ENCODE data around the gene HYAL2.

DNA sequence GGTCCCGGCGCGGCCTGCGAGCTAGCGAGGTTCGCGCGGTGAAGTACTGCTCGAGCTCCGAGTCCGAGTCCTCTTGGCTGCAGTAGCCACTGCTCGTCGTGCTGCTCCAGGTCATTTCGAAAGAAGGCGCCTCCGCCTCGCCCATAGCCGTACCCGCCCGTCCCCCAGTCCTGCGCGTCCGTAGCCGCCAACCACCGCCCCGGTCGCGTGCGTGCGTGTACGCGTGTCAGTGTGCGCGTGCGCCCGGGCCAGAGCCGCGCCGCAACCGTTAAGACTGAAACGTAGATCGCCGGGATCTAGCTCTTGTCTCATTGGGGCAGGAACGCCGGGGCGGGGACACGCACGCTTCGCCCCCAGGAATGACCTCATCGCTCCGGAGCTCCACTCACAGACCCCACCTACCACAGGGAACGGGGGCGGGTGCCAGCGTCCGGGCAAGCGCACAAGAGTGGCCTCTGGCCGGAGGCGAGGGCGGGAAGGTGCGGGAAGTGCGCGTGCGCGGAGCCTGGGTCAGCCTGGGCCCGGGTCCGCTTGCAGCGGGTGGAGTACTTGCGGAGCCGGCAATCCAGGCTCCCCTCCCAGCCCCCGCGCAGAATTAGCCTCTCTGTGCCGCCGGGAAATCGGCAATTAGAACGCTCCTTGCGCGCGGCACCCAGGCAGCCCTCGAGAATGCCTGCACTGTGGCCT, 14.8 kb upstream of the HYAL2 start:
- TF ChIP-seq, protein P1, sequence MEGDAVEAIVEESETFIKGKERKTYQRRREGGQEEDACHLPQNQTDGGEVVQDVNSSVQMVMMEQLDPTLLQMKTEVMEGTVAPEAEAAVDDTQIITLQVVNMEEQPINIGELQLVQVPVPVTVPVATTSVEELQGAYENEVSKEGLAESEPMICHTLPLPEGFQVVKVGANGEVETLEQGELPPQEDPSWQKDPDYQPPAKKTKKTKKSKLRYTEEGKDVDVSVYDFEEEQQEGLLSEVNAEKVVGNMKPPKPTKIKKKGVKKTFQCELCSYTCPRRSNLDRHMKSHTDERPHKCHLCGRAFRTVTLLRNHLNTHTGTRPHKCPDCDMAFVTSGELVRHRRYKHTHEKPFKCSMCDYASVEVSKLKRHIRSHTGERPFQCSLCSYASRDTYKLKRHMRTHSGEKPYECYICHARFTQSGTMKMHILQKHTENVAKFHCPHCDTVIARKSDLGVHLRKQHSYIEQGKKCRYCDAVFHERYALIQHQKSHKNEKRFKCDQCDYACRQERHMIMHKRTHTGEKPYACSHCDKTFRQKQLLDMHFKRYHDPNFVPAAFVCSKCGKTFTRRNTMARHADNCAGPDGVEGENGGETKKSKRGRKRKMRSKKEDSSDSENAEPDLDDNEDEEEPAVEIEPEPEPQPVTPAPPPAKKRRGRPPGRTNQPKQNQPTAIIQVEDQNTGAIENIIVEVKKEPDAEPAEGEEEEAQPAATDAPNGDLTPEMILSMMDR (tag by site-specific recombination; IDR thresholded peaks at IDR 0.05), result no peak
- TF ChIP-seq, protein P2, sequence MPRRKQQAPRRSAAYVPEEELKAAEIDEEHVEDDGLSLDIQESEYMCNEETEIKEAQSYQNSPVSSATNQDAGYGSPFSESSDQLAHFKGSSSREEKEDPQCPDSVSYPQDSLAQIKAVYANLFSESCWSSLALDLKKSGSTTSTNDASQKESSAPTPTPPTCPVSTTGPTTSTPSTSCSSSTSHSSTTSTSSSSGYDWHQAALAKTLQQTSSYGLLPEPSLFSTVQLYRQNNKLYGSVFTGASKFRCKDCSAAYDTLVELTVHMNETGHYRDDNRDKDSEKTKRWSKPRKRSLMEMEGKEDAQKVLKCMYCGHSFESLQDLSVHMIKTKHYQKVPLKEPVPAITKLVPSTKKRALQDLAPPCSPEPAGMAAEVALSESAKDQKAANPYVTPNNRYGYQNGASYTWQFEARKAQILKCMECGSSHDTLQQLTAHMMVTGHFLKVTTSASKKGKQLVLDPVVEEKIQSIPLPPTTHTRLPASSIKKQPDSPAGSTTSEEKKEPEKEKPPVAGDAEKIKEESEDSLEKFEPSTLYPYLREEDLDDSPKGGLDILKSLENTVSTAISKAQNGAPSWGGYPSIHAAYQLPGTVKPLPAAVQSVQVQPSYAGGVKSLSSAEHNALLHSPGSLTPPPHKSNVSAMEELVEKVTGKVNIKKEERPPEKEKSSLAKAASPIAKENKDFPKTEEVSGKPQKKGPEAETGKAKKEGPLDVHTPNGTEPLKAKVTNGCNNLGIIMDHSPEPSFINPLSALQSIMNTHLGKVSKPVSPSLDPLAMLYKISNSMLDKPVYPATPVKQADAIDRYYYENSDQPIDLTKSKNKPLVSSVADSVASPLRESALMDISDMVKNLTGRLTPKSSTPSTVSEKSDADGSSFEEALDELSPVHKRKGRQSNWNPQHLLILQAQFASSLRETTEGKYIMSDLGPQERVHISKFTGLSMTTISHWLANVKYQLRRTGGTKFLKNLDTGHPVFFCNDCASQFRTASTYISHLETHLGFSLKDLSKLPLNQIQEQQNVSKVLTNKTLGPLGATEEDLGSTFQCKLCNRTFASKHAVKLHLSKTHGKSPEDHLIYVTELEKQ (tag by site-specific recombination; IDR thresholded peaks at IDR 0.05; ENCODE audit: borderline replicate concordance), result no peak
- TF ChIP-seq ZNF10 (tag by site-specific recombination; IDR thresholded peaks at IDR 0.05) (no peak), ZNF133 (tag by site-specific recombination; IDR thresholded peaks at IDR 0.05) (peak; percentile 31; the same call in 1 of the 2 replicates), ZNF146 (tag by site-specific recombination; IDR thresholded peaks at IDR 0.05) (no peak), OVOL3 (tag by site-specific recombination; IDR thresholded peaks at IDR 0.05) (peak; percentile 79)
